Uterus (tissue), 2 donors: ENCODE data around the gene AFAP1L1.

ENCODE experiments used
- POLR2A ChIP-seq, 2 donors: fragments of 450-650 bp; IDR thresholded peaks; one replicate each; pipeline ENCODE4 v1.6.1; 2016; ENCODE audit warnings: antibody characterized with exemption in 2 of 2, mild to moderate bottlenecking in 1 of 2, moderate library complexity in 1 of 2
- TF ChIP-seq, protein P1 (sequence below), 4 experiments: fragments of 200-600 bp in 2 of 4; fragments of 450-650 bp in 2 of 4; sonication (generic) in 2 of 4; IDR thresholded peaks; one replicate each; pipeline ENCODE4 v1.5.1; 2016 to 2019; ENCODE audit warnings: antibody characterized with exemption in 4 of 4, mild to moderate bottlenecking in 2 of 4, moderate library complexity in 1 of 4

GRCh38 chr5:149353911-149354310 is 82.3 kb downstream of the AFAP1L1 start:
- TF ChIP-seq, protein P1, sequence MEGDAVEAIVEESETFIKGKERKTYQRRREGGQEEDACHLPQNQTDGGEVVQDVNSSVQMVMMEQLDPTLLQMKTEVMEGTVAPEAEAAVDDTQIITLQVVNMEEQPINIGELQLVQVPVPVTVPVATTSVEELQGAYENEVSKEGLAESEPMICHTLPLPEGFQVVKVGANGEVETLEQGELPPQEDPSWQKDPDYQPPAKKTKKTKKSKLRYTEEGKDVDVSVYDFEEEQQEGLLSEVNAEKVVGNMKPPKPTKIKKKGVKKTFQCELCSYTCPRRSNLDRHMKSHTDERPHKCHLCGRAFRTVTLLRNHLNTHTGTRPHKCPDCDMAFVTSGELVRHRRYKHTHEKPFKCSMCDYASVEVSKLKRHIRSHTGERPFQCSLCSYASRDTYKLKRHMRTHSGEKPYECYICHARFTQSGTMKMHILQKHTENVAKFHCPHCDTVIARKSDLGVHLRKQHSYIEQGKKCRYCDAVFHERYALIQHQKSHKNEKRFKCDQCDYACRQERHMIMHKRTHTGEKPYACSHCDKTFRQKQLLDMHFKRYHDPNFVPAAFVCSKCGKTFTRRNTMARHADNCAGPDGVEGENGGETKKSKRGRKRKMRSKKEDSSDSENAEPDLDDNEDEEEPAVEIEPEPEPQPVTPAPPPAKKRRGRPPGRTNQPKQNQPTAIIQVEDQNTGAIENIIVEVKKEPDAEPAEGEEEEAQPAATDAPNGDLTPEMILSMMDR (IDR thresholded peaks at IDR 0.05), result no peak
- TF ChIP-seq POLR2A (IDR thresholded peaks at IDR 0.05), result no peak
